ENCODE results near the gene PSMD2.
"Not testable (repeated sequence)": the region's sequence is repeated elsewhere in the genome, so short reads cannot be mapped to it uniquely, and the experiment has no call there.

The PSMD2 gene

GRCh38 chr3:184298759-184299487 is at the start of gene PSMD2:
TSS of gene PSMD2 (plus strand) at chr3:184299241. CDS start at chr3:184299267, 26 bp downstream.
- peak; percentile 93 to 98 (median 98) for DNase-seq (ENCODE audit: low read depth in 3 of 3)

GRCh38 chr3:184249412-184250166 is 49.5 kb upstream of the PSMD2 start, which contains the start of gene EEF1AKMT4:
TSS of gene EEF1AKMT4 (plus strand) at chr3:184249672. CDS start at chr3:184249695, 23 bp downstream.
- DNase-seq (ENCODE audit: low read depth in 3 of 3), result peak; percentile 94 to 97 (median 94)

GRCh38 chr3:184250167-184250828 is 48.7 kb upstream of the PSMD2 start:
- peak; percentile 81 to 87 (median 87) for DNase-seq (ENCODE audit: low read depth in 3 of 3)

GRCh38 chr3:184255291-184256039 is 43.6 kb upstream of the PSMD2 start:
- no peak for DNase-seq (ENCODE audit: low read depth in 3 of 3)

GRCh38 chr3:184257083-184257915 is 41.7 kb upstream of the PSMD2 start:
- no peak for DNase-seq (ENCODE audit: low read depth in 3 of 3)

- no peak for DNase-seq (ENCODE audit: low read depth in 3 of 3)
Observed at GRCh38 chr3:184258926-184259325, 40.1 kb upstream of the PSMD2 start.

- no peak for DNase-seq (ENCODE audit: low read depth in 3 of 3)
Observed at GRCh38 chr3:184259396-184259877, 39.6 kb upstream of the PSMD2 start.

- peak in 1 of 3 donors; percentile 45 for DNase-seq (ENCODE audit: low read depth in 3 of 3)
Observed at GRCh38 chr3:184259878-184260723, 38.9 kb upstream of the PSMD2 start.

GRCh38 chr3:184260724-184261269 is 38.2 kb upstream of the PSMD2 start:
- peak in 1 of 3 donors; percentile 10 for DNase-seq (ENCODE audit: low read depth in 3 of 3)

- peak in 1 of 3 donors; percentile 50 for DNase-seq (ENCODE audit: low read depth in 3 of 3)
Observed at GRCh38 chr3:184261270-184261853, 37.7 kb upstream of the PSMD2 start, which contains the start of gene CAMK2N2. TSS of gene CAMK2N2 (minus strand) at chr3:184261553. CDS start at chr3:184261285, 268 bp downstream.

- DNase-seq (ENCODE audit: low read depth in 3 of 3), result peak in 1 of 3 donors; percentile 26
Observed at GRCh38 chr3:184261854-184262763, 36.9 kb upstream of the PSMD2 start.

- no peak for DNase-seq (ENCODE audit: low read depth in 3 of 3)
Observed at GRCh38 chr3:184262764-184263179, 36.3 kb upstream of the PSMD2 start.

- not testable (repeated sequence) for DNase-seq (ENCODE audit: low read depth in 3 of 3)
Observed at GRCh38 chr3:184267249-184267648, 31.8 kb upstream of the PSMD2 start.

- DNase-seq (ENCODE audit: low read depth in 3 of 3), result no peak
Observed at GRCh38 chr3:184272269-184272668, 26.8 kb upstream of the PSMD2 start.

GRCh38 chr3:184275381-184275701 is 23.7 kb upstream of the PSMD2 start:
- DNase-seq (ENCODE audit: low read depth in 3 of 3), result no peak

- no peak for DNase-seq (ENCODE audit: low read depth in 3 of 3)
Observed at GRCh38 chr3:184275961-184276910, 22.8 kb upstream of the PSMD2 start, which contains the start of gene ECE2. TSS of gene ECE2 (plus strand) at chr3:184276022. CDS start at chr3:184276154, 132 bp downstream.

Measured in stimulated activated CD4-positive, alpha-beta T cell treated with anti-CD3 and anti-CD28 coated beads, TNF-alpha, amount 100 ng/mL, for 48 hours (primary cell).